HepG2 (cell line): ENCODE data around the gene MST1. TPM values are rescaled to one million over a fixed set of nuclear protein-coding genes. Genes with fewer than 3 reads are reported as not detected.

ENCODE experiments used
- ASH2L ChIP-seq: fragments of 300-600, 200-600 bp; sonication (generic); IDR thresholded peaks from 2 replicates; pipeline ENCODE4 v1.7.0; 2017; ENCODE audit warnings: low read depth, mild to moderate bottlenecking, moderate library complexity, mixed read lengths, low read length; ENCODE audit not compliant: insufficient read length
- BRCA1 ChIP-seq: sonication (generic); formaldehyde crosslinking; IDR thresholded peaks from 2 replicates; pipeline ENCODE4 v1.4.0; 2020; ENCODE audit warnings: missing genetic modification reagents
- CBX5 ChIP-seq: sonication (generic); formaldehyde crosslinking; IDR thresholded peaks from 2 replicates; pipeline ENCODE4 v1.4.0; 2020; ENCODE audit warnings: missing genetic modification reagents, borderline replicate concordance
- HNF4G ChIP-seq, 2 experiments: sonication (generic) in 1 of 2; formaldehyde crosslinking in 1 of 2; IDR thresholded peaks; 2 replicates each; pipeline versions ENCODE4 v1.4.0 to v1.6.1; 2011 to 2020; ENCODE audit warnings: borderline replicate concordance in 2 of 2, low read depth in 2 of 2, mild to moderate bottlenecking in 2 of 2, low read length in 1 of 2, missing genetic modification reagents in 1 of 2, moderate library complexity in 1 of 2
- LRRFIP1 ChIP-seq: sonication (generic); formaldehyde crosslinking; conservative IDR thresholded peaks from 2 replicates; pipeline ENCODE4 v1.4.0; 2020; ENCODE audit warnings: missing genetic modification reagents
- PAX8 ChIP-seq: sonication (generic); formaldehyde crosslinking; IDR thresholded peaks from 2 replicates; pipeline ENCODE4 v1.8.0; 2022; ENCODE audit warnings: mild to moderate bottlenecking, missing genetic modification reagents, borderline replicate concordance
- SMARCC2 ChIP-seq: fragments of 450-650 bp; IDR thresholded peaks from 2 replicates; pipeline ENCODE4 v1.6.1; 2017; ENCODE audit warnings: antibody characterized with exemption, mild to moderate bottlenecking
- TP53 ChIP-seq: sonication (generic); formaldehyde crosslinking; conservative IDR thresholded peaks from 2 replicates; pipeline ENCODE4 v1.4.0; 2020; ENCODE audit warnings: missing genetic modification reagents
- ZMYM2 ChIP-seq: sonication (generic); formaldehyde crosslinking; IDR thresholded peaks from 2 replicates; pipeline ENCODE4 v1.8.0; 2022; ENCODE audit warnings: mild to moderate bottlenecking, missing genetic modification reagents
- ZNF337 ChIP-seq: sonication (generic); formaldehyde crosslinking; IDR thresholded peaks from 2 replicates; pipeline ENCODE4 v1.5.1; 2020; ENCODE audit warnings: missing genetic modification reagents, low read depth, mild to moderate bottlenecking, borderline replicate concordance
- polyA plus RNA-seq, 8 experiments: library from polyadenylated mRNA; depleted of rRNA in 3 of 8; stranded (reverse) in 7 of 8; unstranded in 1 of 8; fragments of >200 nt; fragmentation: Illumina TruSeq in 4 of 8; extraction: Trizol in 4 of 8; gene quantifications; 2 replicates each; pipeline versions ENCODE4 v1.2.1 to v1.2.3, GENCODE V29; 2011 to 2016; ENCODE audit warnings: low read depth in 4 of 8, missing spikeins in 1 of 8, mixed read lengths in 1 of 8; ENCODE audit not compliant: insufficient read depth in 1 of 8
- total RNA-seq, 5 experiments: library from RNA; depleted of rRNA; stranded (reverse); fragments of >200 nt; fragmentation: Illumina TruSeq; extraction: Trizol; gene quantifications; 2 replicates each; pipeline ENCODE4 v1.2.3, GENCODE V29; 2016; ENCODE audit warnings: low read depth in 1 of 5

The MST1 gene
- total and polyA plus RNA-seq, 2 of the 13 experiments (the other 11 are each of a cell fraction or from before 2014, with no cell fraction given): 189 to 452 TPM

DNA sequence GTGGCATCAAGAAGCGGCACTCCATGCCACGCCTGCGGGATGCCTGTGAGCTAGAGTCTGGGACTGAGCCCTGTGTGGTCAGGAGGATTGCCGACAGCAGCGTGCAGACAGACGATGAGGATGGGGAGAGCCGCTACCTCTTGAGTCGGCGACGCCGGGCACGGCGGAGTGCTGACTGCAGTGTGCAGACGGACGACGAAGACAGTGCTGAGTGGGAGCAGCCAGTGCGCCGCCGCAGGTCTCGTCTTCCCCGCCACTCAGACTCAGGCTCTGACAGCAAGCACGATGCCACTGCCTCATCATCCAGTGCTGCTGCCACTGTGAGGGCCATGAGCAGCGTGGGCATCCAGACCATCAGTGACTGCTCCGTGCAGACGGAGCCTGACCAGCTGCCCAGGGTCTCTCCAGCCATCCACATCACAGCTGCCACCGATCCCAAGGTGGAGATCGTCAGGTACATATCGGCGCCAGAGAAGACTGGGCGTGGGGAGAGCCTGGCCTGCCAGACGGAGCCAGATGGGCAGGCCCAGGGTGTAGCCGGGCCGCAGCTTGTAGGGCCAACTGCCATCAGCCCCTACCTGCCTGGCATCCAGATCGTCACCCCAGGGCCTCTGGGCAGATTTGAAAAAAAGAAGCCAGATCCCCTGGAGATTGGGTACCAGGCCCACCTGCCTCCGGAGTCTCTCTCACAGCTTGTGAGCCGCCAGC lies 31.9 kb downstream of the MST1 start (continued):
- TF ChIP-seq TP53 (CRISPR knock-in tag) (no peak), ZNF337 (CRISPR knock-in tag) (no peak), ZMYM2 (CRISPR knock-in tag) (no peak), ASH2L (no peak), SMARCC2 (no peak), HNF4G (IDR thresholded peaks at IDR 0.05; ENCODE audit: borderline replicate concordance, low read depth, low read length) (no peak), HNF4G (CRISPR knock-in tag; IDR thresholded peaks at IDR 0.05; ENCODE audit: borderline replicate concordance, low read depth) (no peak), LRRFIP1 (CRISPR knock-in tag) (no peak), PAX8 (CRISPR knock-in tag) (no peak), BRCA1 (CRISPR knock-in tag) (no peak), CBX5 (no peak)
